GM23338 (cell line): ENCODE measurements around the gene ITGB1BP1. TPM values are rescaled to one million over a fixed set of nuclear protein-coding genes. Genes with fewer than 3 reads are reported as not detected.

Experiments used
- ATAC-seq: fragments of 200-7000 bp; cut with Tn5 transposase; 3 replicates; pipeline ENCODE4 v1.9.1; 2020
- DNase-seq: peaks from one replicate; pipeline ENCODE4 v3.0.0-alpha.2; 2015; ENCODE audit warnings: low spot score
- H2AFZ ChIP-seq: fragments of 200-600 bp; sonication (generic); 2 replicates; pipeline ENCODE4 v1.8.0; 2016; ENCODE audit warnings: antibody characterized with exemption, mild to moderate bottlenecking, moderate library complexity
- H3F3A ChIP-seq: fragments of 200-600 bp; sonication (generic); replicated peaks from 2 replicates; pipeline ENCODE4 v1.8.0; 2017; ENCODE audit warnings: antibody characterized with exemption, mixed run types, low read depth
- H3K27ac ChIP-seq: fragments of 200-600 bp; sonication (generic); 2 replicates; pipeline ENCODE4 v1.6.1; 2016; ENCODE audit warnings: low read depth
- H3K27me3 ChIP-seq: fragments of 200-600 bp; sonication (generic); 2 replicates; pipeline ENCODE4 v1.8.0; 2016; ENCODE audit warnings: mild to moderate bottlenecking, mixed run types, moderate library complexity; ENCODE audit not compliant: insufficient read depth
- H3K36me3 ChIP-seq: fragments of 200-600 bp; sonication (generic); 2 replicates; pipeline ENCODE4 v1.8.0; 2016; ENCODE audit warnings: mild to moderate bottlenecking; ENCODE audit not compliant: insufficient read depth
- H3K4me1 ChIP-seq: fragments of 200-600 bp; sonication (generic); 2 replicates; pipeline ENCODE4 v1.8.0; 2016; ENCODE audit warnings: mild to moderate bottlenecking, moderate library complexity; ENCODE audit not compliant: insufficient read depth
- H3K4me2 ChIP-seq: fragments of 200-600 bp; sonication (generic); 2 replicates; pipeline ENCODE4 v1.7.1; 2017; ENCODE audit warnings: mixed run types
- H3K4me3 ChIP-seq: fragments of 200-600 bp; sonication (generic); 2 replicates; pipeline ENCODE4 v1.6.1; 2016; ENCODE audit warnings: mixed run types
- H3K79me2 ChIP-seq: fragments of 200-600 bp; sonication (generic); replicated peaks from 2 replicates; pipeline ENCODE4 v1.8.0; 2017; ENCODE audit warnings: mild to moderate bottlenecking; ENCODE audit not compliant: insufficient read depth
- H3K9me2 ChIP-seq: fragments of 200-600 bp; sonication (generic); 2 replicates; pipeline ENCODE4 v1.8.0; 2017; ENCODE audit not compliant: insufficient read depth
- H4K20me1 ChIP-seq: fragments of 200-600 bp; sonication (generic); replicated peaks from 2 replicates; pipeline ENCODE4 v1.8.0; 2017; ENCODE audit warnings: mild to moderate bottlenecking; ENCODE audit not compliant: insufficient read depth
- H3K27ac Mint-ChIP-seq: 2 replicates; pipeline ENCODE4 v1.8.0; 2020; ENCODE audit warnings: inconsistent platforms, mild to moderate bottlenecking, moderate library complexity, mixed read lengths
- H3K27me3 Mint-ChIP-seq: 3 replicates; pipeline ENCODE4 v1.8.0; 2022; ENCODE audit warnings: low read depth, mild to moderate bottlenecking, moderate library complexity, mixed read lengths, inconsistent platforms; ENCODE audit not compliant: insufficient read depth, poor library complexity
- H3K36me3 Mint-ChIP-seq: 3 replicates; pipeline ENCODE4 v1.8.0; 2021; ENCODE audit warnings: low read depth, mild to moderate bottlenecking, inconsistent platforms, moderate library complexity, mixed read lengths
- H3K4me1 Mint-ChIP-seq: 3 replicates; pipeline ENCODE4 v1.8.0; 2020; ENCODE audit warnings: mild to moderate bottlenecking, inconsistent platforms, mixed read lengths
- H3K4me3 Mint-ChIP-seq: 3 replicates; pipeline ENCODE4 v1.8.0; 2021; ENCODE audit warnings: moderate library complexity, mild to moderate bottlenecking, inconsistent platforms, mixed read lengths
- H3K9me3 Mint-ChIP-seq: 3 replicates; pipeline ENCODE4 v1.8.0; 2020; ENCODE audit warnings: moderate library complexity, mild to moderate bottlenecking, inconsistent platforms, mixed read lengths
- CREB1 ChIP-seq: fragments of 250-450 bp; sonication (Bioruptor Pico); IDR thresholded peaks from 2 replicates; pipeline ENCODE4 v1.5.0; 2020; ENCODE audit warnings: low read depth, mild to moderate bottlenecking, moderate library complexity
- EZH2 ChIP-seq: fragments of 200-600 bp; sonication (generic); IDR thresholded peaks from one replicate; pipeline ENCODE4 v1.8.0; 2017; ENCODE audit warnings: antibody characterized with exemption, mild to moderate bottlenecking, low read depth; ENCODE audit not compliant: unreplicated experiment
- JUNB ChIP-seq: IDR thresholded peaks from one replicate; pipeline ENCODE4 v1.6.1; 2016; ENCODE audit warnings: antibody characterized with exemption; ENCODE audit not compliant: unreplicated experiment
- NANOG ChIP-seq: IDR thresholded peaks from 2 replicates; pipeline ENCODE4 v1.6.1; 2016; ENCODE audit warnings: antibody characterized with exemption, borderline replicate concordance
- POLR2AphosphoS5 ChIP-seq: IDR thresholded peaks from 2 replicates; pipeline ENCODE4 v1.6.1; 2016; ENCODE audit warnings: antibody characterized with exemption, low read depth
- STAT1 ChIP-seq: IDR thresholded peaks from one replicate; pipeline ENCODE4 v1.6.1; 2016; ENCODE audit warnings: antibody characterized with exemption; ENCODE audit not compliant: unreplicated experiment
- polyA plus RNA-seq: library from polyadenylated mRNA; unstranded; fragments of >200 nt; fragmentation: Nextera tagmentation; extraction: Ambion mirVana; gene quantifications from 2 replicates; pipeline ENCODE4 v1.2.1, GENCODE V29; 2016
- total RNA-seq: library from RNA; depleted of rRNA; stranded (reverse); fragments of >200 nt; shearing (Covaris generic); gene quantifications from 2 replicates; pipeline ENCODE4 v1.2.3, GENCODE V29; 2014
- TF ChIP-seq, protein P1 (sequence below): fragments of 250-450 bp; sonication (Bioruptor Pico); IDR thresholded peaks from 2 replicates; pipeline ENCODE4 v1.5.0; 2020; ENCODE audit warnings: mild to moderate bottlenecking, moderate library complexity
- TF ChIP-seq, protein P2 (sequence below): IDR thresholded peaks from 2 replicates; pipeline ENCODE4 v1.6.1; 2016; ENCODE audit warnings: antibody characterized with exemption
- TF ChIP-seq, protein P3 (sequence below): IDR thresholded peaks from one replicate; pipeline ENCODE4 v1.6.1; 2018; ENCODE audit warnings: antibody characterized with exemption; ENCODE audit not compliant: unreplicated experiment
- TF ChIP-seq, protein P4 (sequence below), 2 experiments: fragments of 200-600 bp in 1 of 2; sonication (generic) in 1 of 2; conservative IDR thresholded peaks; 2 replicates each; pipeline versions ENCODE4 v1.5.1 to v1.6.1; 2016 to 2017; ENCODE audit warnings: antibody characterized with exemption in 2 of 2, low read depth in 2 of 2, mild to moderate bottlenecking in 2 of 2, moderate library complexity in 1 of 2

ITGB1BP1 gene
- total and polyA plus RNA-seq, 2 experiments from 2014 or later: 29.1 to 63.5 TPM

DNA sequence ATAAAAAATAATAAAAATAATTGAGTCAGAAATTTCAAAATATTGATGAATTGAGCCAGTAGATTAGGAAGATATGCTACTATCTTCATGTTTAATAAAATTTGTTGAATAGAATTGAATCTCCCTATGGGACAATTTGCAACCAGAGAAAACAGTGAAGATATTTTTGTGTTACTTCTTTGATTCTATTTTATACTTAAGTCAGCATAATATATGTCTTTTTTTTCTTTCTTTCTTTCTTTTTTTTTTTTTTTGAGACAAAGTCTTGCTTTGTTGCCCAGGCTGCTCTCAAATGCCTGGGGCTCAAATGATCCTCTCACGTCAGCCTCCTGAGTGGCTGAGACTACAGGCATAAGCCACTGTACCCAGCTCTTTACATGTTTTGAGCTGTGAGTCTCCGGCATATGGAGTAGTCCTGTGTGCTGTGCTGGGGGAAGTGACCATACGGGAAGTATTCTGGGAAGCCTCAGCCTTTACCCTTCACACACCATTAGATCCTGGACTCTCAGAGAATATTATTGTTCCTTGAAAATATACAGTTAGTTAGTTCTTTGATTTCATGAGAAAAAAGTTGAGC lies 37.2 kb upstream of the ITGB1BP1 start:
- TF ChIP-seq, protein P1, sequence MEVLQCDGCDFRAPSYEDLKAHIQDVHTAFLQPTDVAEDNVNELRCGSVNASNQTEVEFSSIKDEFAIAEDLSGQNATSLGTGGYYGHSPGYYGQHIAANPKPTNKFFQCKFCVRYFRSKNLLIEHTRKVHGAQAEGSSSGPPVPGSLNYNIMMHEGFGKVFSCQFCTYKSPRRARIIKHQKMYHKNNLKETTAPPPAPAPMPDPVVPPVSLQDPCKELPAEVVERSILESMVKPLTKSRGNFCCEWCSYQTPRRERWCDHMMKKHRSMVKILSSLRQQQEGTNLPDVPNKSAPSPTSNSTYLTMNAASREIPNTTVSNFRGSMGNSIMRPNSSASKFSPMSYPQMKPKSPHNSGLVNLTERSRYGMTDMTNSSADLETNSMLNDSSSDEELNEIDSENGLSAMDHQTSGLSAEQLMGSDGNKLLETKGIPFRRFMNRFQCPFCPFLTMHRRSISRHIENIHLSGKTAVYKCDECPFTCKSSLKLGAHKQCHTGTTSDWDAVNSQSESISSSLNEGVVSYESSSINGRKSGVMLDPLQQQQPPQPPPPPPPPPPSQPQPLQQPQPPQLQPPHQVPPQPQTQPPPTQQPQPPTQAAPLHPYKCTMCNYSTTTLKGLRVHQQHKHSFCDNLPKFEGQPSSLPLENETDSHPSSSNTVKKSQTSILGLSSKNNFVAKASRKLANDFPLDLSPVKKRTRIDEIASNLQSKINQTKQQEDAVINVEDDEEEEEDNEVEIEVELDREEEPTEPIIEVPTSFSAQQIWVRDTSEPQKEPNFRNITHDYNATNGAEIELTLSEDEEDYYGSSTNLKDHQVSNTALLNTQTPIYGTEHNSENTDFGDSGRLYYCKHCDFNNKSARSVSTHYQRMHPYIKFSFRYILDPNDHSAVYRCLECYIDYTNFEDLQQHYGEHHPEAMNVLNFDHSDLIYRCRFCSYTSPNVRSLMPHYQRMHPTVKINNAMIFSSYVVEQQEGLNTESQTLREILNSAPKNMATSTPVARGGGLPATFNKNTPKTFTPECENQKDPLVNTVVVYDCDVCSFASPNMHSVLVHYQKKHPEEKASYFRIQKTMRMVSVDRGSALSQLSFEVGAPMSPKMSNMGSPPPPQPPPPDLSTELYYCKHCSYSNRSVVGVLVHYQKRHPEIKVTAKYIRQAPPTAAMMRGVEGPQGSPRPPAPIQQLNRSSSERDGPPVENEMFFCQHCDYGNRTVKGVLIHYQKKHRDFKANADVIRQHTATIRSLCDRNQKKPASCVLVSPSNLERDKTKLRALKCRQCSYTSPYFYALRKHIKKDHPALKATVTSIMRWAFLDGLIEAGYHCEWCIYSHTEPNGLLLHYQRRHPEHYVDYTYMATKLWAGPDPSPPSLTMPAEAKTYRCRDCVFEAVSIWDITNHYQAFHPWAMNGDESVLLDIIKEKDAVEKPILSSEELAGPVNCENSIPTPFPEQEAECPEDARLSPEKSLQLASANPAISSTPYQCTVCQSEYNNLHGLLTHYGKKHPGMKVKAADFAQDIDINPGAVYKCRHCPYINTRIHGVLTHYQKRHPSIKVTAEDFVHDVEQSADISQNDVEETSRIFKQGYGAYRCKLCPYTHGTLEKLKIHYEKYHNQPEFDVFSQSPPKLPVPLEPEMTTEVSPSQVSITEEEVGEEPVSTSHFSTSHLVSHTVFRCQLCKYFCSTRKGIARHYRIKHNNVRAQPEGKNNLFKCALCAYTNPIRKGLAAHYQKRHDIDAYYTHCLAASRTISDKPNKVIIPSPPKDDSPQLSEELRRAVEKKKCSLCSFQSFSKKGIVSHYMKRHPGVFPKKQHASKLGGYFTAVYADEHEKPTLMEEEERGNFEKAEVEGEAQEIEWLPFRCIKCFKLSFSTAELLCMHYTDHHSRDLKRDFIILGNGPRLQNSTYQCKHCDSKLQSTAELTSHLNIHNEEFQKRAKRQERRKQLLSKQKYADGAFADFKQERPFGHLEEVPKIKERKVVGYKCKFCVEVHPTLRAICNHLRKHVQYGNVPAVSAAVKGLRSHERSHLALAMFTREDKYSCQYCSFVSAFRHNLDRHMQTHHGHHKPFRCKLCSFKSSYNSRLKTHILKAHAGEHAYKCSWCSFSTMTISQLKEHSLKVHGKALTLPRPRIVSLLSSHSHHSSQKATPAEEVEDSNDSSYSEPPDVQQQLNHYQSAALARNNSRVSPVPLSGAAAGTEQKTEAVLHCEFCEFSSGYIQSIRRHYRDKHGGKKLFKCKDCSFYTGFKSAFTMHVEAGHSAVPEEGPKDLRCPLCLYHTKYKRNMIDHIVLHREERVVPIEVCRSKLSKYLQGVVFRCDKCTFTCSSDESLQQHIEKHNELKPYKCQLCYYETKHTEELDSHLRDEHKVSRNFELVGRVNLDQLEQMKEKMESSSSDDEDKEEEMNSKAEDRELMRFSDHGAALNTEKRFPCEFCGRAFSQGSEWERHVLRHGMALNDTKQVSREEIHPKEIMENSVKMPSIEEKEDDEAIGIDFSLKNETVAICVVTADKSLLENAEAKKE (CRISPR knock-in tag): no peak
- TF ChIP-seq, protein P2, sequence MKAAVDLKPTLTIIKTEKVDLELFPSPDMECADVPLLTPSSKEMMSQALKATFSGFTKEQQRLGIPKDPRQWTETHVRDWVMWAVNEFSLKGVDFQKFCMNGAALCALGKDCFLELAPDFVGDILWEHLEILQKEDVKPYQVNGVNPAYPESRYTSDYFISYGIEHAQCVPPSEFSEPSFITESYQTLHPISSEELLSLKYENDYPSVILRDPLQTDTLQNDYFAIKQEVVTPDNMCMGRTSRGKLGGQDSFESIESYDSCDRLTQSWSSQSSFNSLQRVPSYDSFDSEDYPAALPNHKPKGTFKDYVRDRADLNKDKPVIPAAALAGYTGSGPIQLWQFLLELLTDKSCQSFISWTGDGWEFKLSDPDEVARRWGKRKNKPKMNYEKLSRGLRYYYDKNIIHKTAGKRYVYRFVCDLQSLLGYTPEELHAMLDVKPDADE: no peak
- TF ChIP-seq POLR2AphosphoS5 (no peak), NANOG (no peak), JUNB (no peak), STAT1 (no peak), CREB1 (CRISPR knock-in tag) (no peak), EZH2 (no peak)
- TF ChIP-seq, protein P3, sequence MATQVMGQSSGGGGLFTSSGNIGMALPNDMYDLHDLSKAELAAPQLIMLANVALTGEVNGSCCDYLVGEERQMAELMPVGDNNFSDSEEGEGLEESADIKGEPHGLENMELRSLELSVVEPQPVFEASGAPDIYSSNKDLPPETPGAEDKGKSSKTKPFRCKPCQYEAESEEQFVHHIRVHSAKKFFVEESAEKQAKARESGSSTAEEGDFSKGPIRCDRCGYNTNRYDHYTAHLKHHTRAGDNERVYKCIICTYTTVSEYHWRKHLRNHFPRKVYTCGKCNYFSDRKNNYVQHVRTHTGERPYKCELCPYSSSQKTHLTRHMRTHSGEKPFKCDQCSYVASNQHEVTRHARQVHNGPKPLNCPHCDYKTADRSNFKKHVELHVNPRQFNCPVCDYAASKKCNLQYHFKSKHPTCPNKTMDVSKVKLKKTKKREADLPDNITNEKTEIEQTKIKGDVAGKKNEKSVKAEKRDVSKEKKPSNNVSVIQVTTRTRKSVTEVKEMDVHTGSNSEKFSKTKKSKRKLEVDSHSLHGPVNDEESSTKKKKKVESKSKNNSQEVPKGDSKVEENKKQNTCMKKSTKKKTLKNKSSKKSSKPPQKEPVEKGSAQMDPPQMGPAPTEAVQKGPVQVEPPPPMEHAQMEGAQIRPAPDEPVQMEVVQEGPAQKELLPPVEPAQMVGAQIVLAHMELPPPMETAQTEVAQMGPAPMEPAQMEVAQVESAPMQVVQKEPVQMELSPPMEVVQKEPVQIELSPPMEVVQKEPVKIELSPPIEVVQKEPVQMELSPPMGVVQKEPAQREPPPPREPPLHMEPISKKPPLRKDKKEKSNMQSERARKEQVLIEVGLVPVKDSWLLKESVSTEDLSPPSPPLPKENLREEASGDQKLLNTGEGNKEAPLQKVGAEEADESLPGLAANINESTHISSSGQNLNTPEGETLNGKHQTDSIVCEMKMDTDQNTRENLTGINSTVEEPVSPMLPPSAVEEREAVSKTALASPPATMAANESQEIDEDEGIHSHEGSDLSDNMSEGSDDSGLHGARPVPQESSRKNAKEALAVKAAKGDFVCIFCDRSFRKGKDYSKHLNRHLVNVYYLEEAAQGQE: no peak
- TF ChIP-seq, protein P4, sequence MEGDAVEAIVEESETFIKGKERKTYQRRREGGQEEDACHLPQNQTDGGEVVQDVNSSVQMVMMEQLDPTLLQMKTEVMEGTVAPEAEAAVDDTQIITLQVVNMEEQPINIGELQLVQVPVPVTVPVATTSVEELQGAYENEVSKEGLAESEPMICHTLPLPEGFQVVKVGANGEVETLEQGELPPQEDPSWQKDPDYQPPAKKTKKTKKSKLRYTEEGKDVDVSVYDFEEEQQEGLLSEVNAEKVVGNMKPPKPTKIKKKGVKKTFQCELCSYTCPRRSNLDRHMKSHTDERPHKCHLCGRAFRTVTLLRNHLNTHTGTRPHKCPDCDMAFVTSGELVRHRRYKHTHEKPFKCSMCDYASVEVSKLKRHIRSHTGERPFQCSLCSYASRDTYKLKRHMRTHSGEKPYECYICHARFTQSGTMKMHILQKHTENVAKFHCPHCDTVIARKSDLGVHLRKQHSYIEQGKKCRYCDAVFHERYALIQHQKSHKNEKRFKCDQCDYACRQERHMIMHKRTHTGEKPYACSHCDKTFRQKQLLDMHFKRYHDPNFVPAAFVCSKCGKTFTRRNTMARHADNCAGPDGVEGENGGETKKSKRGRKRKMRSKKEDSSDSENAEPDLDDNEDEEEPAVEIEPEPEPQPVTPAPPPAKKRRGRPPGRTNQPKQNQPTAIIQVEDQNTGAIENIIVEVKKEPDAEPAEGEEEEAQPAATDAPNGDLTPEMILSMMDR (conservative IDR thresholded peaks at IDR 0.05; ENCODE audit: low read depth in 2 of 2): no peak
- Mint-ChIP-seq H3K4me1 (no peaks in the 10 kb centered on the region), H3K27me3 (no peaks in the 10 kb centered on the region), H3K4me3 (no peak overlapping the region), H3K9me3 (no peaks in the 10 kb centered on the region), H3K36me3 (peaks cover 49% of the 10 kb centered on the region), H3K27ac (no peak overlapping the region)
- Histone ChIP-seq H3K27ac (no peak overlapping the region), H2AFZ (no peak overlapping the region), H3F3A (no peaks in the 10 kb centered on the region), H3K9me2 (no peaks in the 10 kb centered on the region), H3K27me3 (no peaks in the 10 kb centered on the region), H3K4me2 (no peak overlapping the region), H3K79me2 (no peaks in the 10 kb centered on the region), H4K20me1 (peaks cover 5% of the 10 kb centered on the region; the same call in 1 of the 2 replicates), H3K4me1 (no peaks in the 10 kb centered on the region), H3K36me3 (peaks cover 15% of the 10 kb centered on the region), H3K4me3 (no peak overlapping the region)
- DNase-seq: no peak
- no peak for ATAC-seq
